HL-60 (cell line): Measurements from ENCODE around the gene PLK1.

Source experiments
- DNase-seq, 2 experiments: peaks; one replicate each; pipeline ENCODE4 v3.0.0-alpha.2; 2010 to 2020; ENCODE audit warnings: low read depth in 1 of 2, low spot score in 1 of 2
- H3K27ac ChIP-seq: fragments of 250-450 bp; sonication (Bioruptor Pico); replicated peaks from 2 replicates; pipeline ENCODE4 v1.5.1; 2020; ENCODE audit warnings: mild to moderate bottlenecking, moderate library complexity
- H3K27me3 ChIP-seq: fragments of 250-450 bp; sonication (Bioruptor Pico); 2 replicates; pipeline ENCODE4 v1.5.1; 2021; ENCODE audit warnings: mild to moderate bottlenecking, moderate library complexity; ENCODE audit not compliant: insufficient read depth, poor library complexity, severe bottlenecking
- H3K4me3 ChIP-seq: replicated peaks from 2 replicates; pipeline ENCODE4 v1.5.1; 2011; ENCODE audit warnings: mild to moderate bottlenecking, control low read depth, low read length; ENCODE audit not compliant: insufficient read depth
- CTCF ChIP-seq: IDR thresholded peaks from one replicate; pipeline ENCODE4 v1.5.1; 2011; ENCODE audit warnings: low read length, control low read depth, inconsistent platforms; ENCODE audit not compliant: insufficient read depth
- GABPA ChIP-seq: IDR thresholded peaks from 2 replicates; pipeline ENCODE4 v1.6.1; 2012; ENCODE audit warnings: low read depth
- POLR2AphosphoS5 ChIP-seq: IDR thresholded peaks from 2 replicates; pipeline ENCODE4 v1.6.1; 2012; ENCODE audit warnings: low read depth
- SPI1 ChIP-seq: IDR thresholded peaks from 2 replicates; pipeline ENCODE4 v1.6.1; 2012; ENCODE audit warnings: low read depth, mild to moderate bottlenecking, borderline replicate concordance
- TF ChIP-seq, protein P1 (sequence below): IDR thresholded peaks from 2 replicates; pipeline ENCODE4 v1.6.1; 2012; ENCODE audit warnings: low read depth; ENCODE audit not compliant: insufficient replicate concordance

PLK1 gene

DNA sequence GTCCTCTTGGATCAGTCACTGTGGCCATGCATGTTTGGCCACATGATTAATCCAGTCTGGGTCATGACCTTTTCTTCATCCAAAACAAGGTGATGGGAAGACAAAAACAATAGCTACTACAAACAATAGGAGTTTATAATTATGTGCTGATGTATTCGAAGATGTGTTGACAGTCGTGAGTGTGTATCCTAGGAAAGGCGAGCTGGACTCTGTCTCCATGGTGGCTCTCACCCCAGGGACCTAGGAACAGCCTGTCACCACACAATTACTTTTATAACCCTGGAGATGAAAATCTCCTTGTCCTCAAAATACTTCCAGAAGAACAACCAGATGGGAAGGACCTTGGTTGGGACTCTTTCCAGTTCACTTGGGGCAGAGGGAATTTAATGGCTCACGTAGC, 9.8 kb upstream of the PLK1 start:
- no peaks in the 10 kb centered on the region for H3K27me3 ChIP-seq
- TF ChIP-seq SPI1 (no peak), CTCF (no peak), POLR2AphosphoS5 (no peak), GABPA (no peak)
- TF ChIP-seq, protein P1, sequence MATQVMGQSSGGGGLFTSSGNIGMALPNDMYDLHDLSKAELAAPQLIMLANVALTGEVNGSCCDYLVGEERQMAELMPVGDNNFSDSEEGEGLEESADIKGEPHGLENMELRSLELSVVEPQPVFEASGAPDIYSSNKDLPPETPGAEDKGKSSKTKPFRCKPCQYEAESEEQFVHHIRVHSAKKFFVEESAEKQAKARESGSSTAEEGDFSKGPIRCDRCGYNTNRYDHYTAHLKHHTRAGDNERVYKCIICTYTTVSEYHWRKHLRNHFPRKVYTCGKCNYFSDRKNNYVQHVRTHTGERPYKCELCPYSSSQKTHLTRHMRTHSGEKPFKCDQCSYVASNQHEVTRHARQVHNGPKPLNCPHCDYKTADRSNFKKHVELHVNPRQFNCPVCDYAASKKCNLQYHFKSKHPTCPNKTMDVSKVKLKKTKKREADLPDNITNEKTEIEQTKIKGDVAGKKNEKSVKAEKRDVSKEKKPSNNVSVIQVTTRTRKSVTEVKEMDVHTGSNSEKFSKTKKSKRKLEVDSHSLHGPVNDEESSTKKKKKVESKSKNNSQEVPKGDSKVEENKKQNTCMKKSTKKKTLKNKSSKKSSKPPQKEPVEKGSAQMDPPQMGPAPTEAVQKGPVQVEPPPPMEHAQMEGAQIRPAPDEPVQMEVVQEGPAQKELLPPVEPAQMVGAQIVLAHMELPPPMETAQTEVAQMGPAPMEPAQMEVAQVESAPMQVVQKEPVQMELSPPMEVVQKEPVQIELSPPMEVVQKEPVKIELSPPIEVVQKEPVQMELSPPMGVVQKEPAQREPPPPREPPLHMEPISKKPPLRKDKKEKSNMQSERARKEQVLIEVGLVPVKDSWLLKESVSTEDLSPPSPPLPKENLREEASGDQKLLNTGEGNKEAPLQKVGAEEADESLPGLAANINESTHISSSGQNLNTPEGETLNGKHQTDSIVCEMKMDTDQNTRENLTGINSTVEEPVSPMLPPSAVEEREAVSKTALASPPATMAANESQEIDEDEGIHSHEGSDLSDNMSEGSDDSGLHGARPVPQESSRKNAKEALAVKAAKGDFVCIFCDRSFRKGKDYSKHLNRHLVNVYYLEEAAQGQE, result no peak
- DNase-seq, result no peak
- no peak overlapping the region for H3K4me3 ChIP-seq
- no peak overlapping the region for H3K27ac ChIP-seq

GRCh38 chr16:23670137-23670776, 8.4 kb upstream of the PLK1 start:
- no peak overlapping the region for H3K27ac ChIP-seq
- H3K4me3 ChIP-seq, result no peak overlapping the region
- no peaks in the 10 kb centered on the region for H3K27me3 ChIP-seq
- TF ChIP-seq SPI1, result no peak
- TF ChIP-seq, protein P1, result no peak
- TF ChIP-seq GABPA, result no peak
- no peak for TF ChIP-seq POLR2AphosphoS5
- TF ChIP-seq CTCF, result no peak
- no peak for DNase-seq

GRCh38 chr16:23673971-23674614, 4.6 kb upstream of the PLK1 start:
- H3K27me3 ChIP-seq, result no peaks in the 10 kb centered on the region
- H3K27ac ChIP-seq, result no peak overlapping the region
- H3K4me3 ChIP-seq, result no peak overlapping the region
- DNase-seq, result no peak
- TF ChIP-seq CTCF (no peak), SPI1 (no peak), POLR2AphosphoS5 (no peak), GABPA (no peak)
- TF ChIP-seq, protein P1, result no peak
